Stimulated activated CD4-positive, alpha-beta T cell treated with anti-CD3 and anti-CD28 coated beads, TNF-alpha, amount 100 ng/mL, for 24 hours (primary cell): ENCODE data around the gene INPP5F.
"Not testable (repeated sequence)": the region's sequence is repeated elsewhere in the genome, so short reads cannot be mapped to it uniquely, and the experiment has no call there.

Source experiments
- DNase-seq, 3 experiments: peaks; one replicate each; pipeline ENCODE4 v3.0.0-alpha.2; 2020; ENCODE audit warnings: low read depth in 3 of 3

The INPP5F gene

DNA sequence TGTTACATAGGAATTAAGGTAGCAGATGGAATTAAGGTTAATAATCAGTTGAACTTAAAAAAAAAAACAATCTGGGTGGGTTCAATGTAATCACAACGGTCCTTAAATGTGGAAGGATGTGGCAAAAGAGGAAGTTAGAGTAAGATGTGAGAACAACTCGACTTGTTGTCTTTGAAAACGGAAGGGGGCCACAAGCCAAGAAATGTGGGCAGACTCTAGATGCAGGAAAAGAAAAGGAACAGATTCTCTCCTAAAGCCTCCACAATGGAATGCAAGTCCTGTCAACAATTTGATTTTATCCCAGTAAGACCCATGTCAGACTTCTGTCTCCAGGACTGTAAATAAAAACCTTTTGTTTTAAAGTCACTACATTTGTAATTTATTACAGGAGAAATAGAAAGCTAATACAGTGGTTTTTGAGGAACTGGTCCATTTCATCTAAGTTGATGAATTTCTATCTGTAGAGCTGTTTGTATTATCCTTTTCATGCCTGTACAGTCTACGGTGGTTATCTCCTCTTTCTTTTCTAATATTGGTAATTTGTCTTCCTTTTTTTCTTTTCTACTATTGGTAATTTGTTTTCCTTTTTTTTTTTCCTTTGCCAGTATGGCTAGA, 138.2 kb downstream of the INPP5F start:
- DNase-seq, result no peak

- no peak for DNase-seq
Observed at GRCh38 chr10:119865699-119866240, 139.9 kb downstream of the INPP5F start.

DNA sequence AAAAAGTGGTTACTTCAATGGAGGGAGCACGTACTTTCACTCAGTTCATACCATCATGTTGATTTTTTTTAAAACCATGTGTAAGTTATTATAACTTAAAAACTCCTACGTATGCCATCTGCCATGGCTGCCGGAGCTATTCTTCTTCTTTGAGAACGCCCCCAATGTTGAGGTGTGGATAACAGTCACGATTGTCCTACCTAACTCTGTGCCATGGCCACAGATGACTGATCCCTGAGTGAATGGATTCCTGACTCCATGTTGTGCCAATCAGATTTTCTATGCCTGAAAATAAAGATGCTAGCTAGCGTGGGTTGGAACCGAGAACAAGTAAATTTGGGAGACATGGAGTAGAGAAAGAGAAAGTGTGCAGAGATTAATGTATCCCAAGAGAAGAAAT, 141.5 kb downstream of the INPP5F start:
- DNase-seq, result no peak

- not testable (repeated sequence) for DNase-seq
Observed at GRCh38 chr10:119869398-119869797, 143.5 kb downstream of the INPP5F start.

DNA sequence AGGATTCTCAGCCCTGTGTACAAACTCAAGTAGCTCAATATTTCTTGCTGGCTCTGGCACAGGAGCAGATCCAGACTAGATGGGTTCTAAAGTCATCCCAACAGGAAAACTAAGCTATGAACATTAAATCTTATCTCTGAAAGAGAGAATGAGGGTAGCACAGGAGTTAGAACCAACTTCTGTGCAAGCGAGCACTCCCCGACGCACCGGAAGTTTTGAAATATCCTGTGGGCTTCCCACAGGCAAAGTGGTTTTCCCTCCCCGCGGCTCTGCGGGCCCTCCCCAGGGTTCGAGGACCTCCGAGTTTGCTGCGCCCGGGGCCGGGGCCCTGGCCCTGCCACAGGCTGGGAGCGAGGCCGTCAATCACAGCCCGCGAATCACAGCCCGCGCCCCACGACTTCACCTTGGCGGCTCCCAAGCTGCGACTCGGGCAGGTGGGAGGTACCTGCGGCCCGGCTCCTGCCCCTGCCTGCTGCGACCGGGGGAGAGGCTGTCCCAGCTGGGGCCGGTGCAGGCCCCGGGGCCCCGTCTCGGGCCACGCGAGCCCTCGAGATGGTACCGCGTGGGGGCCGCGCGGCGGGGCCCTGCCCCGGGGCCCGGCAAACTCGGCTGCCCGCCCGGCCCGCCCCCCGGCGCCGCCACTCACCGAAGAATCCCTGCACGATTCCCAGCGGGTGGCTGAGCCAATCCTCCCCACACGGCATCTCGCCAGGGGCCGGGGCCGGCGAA, 146.2 kb downstream of the INPP5F start:
- DNase-seq, result peak; percentile 26 to 50 (median 28)

DNA sequence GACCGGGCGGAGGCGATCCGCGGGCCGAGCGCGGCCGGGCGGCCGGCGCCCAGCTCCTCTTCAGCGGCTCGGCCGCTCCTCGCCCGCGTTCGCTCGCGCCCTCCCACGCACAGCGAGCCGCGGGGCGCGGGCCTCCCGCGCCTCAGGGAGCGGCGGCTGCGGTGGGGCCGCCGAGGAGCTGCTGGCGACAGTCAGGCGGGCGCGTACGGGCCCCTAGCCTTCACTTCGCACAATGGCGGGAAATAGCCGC, 146.7 kb downstream of the INPP5F start, which contains the start of gene MCMBP:
Gene MCMBP (minus strand): TSS at position 234 of the 250 bp plus-strand sequence. CDS start 259 bp downstream, outside the sequence.
- no peak for DNase-seq

GRCh38 chr10:119872860-119873681, 147.2 kb downstream of the INPP5F start:
- peak; percentile 74 to 87 (median 81) for DNase-seq

GRCh38 chr10:119878524-119878923, 152.7 kb downstream of the INPP5F start:
- DNase-seq, result no peak
